Pulmonary artery endothelial cell (primary cell): ENCODE results near the gene BZW1. TPM values are rescaled to one million over a fixed set of nuclear protein-coding genes. Genes with fewer than 3 reads are reported as not detected.

ENCODE experiments used
- DNase-seq: peaks from one replicate; pipeline ENCODE4 v3.0.0-alpha.2; 2011; ENCODE audit warnings: low read depth, low spot score
- total RNA-seq: library from RNA; depleted of rRNA; stranded (reverse); fragments of >200 nt; gene quantifications from 2 replicates; pipeline ENCODE4 v1.2.3, GENCODE V29; 2014

BZW1 gene
- total RNA-seq, 1 donor from 2014 or later = 747 TPM

DNA sequence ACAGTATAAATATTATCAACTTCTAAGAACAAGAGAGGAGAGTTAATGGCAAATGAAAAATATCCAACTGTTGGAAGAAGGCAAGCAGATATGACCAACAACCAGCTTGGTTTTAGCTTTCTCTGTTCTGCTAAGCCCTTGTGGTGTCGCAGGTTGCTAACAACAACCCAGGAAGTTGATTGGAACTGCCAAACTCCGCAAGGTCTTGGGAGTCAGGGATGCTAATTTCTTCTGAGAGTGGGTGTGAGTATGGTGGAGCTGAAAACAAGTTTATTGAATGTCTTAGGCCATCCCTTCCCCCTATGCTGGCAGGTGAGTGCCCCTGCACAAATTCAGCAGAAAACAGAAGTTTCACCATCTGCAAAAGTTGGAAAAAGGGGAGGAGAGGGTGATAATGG is 17.5 kb downstream of the BZW1 start:
- DNase-seq = no peak

DNA sequence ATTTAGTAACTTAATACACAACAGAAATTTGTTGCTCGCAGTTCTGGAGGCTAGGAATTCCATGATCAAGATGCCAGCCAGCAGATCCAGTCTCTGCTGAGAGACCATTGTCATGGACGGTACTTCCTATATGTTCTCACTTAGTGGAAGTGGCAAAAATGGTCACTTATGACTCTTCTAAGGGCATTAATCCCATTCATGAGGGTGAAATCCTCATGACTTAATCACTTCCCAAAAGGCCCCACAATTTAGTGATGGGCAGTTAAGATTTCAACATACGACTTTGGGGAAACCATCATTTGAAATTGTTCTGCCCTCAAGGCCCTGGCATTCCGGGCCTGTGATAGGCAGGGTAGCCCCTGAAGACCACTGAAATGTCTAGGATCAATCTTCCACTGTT is 23.0 kb downstream of the BZW1 start:
- DNase-seq = no peak

DNA sequence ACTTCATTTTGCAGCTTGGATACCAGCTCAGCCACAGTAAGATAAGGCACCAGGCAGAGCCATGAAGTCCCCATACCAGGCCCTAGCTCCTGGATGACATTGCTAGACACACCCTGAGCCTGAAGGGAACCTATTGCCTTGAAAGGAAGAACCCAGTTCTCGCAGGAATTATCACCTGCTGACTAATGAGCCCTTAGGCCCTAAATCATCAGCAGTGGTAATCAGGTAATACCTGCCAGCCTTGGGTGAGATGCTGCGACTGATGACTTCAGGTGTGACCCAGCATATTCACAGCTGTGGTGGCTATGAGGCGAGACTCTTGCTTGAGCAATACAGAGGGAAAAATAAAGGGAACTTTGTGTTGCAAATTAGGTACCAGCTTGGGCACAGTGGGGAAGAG is 27.8 kb downstream of the BZW1 start:
- no peak for DNase-seq

DNA sequence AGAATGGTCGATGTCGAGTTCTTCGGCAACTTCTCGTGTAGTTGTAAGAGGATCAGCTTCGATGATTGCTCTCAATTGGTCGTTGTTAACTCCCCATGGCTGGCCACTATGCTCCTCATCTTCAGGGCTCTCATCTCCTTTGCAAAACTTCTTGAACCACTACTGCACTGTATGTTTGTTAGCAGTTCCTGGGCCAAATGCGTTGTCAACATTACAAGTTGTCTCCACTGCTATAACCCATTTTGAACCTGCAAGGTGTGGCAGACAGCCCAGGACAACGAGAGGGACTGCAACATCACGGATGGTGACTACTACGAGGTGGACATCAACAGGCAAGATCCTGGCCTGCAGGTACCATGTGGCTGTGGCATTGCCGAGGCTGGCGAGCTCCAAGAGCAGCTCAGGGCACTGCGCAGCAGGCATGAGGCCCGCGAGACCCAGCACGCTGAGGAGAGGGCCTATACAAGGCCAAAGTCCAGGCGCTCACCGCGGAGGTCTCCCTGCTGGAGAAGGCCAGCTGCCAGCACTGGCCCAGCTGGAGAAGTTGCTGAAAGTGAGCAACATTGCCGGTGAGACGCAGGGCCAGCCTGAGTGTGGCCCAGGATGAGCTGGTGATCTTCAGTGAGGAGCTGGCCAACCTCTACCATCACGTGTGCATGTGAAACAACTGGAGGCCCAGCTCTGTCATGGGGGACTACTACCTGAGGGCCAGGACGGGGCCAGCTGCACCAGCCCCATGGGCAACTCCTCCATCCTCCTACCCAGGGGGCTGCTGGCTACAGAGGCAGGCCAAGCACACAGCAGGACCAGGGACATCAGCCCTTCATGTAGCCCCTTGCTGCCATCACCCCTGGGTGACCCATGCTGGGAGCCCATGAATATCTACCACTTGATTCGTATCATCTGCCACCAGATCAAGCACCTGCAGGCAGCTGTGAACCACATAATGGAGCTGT is 32.6 kb downstream of the BZW1 start:
- DNase-seq = no peak

DNA sequence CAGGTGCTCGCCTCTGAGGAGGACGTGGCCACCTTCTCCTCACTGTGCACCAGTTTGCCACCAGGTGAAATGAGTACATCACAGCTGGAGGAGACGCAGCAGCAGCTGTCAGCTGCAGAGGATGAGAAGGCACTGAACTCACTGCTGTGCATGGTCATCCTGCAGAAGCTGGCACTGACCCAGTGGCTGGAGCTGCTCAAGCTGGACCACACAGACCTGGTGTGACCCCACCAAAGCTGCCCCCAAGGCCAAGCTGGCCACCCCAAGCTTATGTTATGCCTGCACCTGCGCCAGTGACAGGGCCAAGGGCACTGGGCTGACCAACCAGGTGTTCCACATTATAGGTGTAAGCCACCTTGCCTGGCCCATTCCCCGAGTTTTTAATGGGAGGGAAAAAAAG is 33.5 kb downstream of the BZW1 start:
- DNase-seq = no peak

DNA sequence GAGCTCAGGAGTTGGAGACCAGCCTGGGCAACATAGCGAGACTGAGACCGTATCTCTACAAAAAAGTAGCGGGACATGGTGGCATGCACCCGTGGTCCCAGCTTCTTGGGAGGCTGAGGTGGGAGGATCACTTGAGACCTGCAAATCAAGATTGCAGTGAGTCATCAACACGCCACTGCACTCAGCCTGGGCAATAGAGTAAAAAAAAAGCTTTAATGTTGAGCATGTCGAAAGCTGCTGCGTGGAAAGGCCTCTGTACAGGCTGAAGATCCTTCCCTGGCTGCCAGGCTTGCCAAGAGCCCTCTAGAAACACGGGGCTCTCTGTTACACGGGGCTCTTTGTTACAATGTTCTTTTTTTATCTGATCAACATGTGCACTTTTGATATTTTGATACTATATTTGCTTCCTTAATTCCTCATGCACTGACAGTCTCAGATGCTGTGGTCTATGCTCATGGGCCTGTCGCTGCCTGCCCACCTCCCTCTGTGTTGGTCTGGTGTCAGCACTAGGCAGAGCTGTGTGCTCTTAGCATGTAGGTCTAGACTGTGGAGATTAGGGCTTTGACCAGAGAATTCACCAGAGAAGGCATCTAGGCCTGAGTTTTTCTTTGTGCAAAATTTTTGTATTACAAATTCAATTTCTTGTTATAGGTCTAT is 34.1 kb downstream of the BZW1 start:
- DNase-seq = no peak

DNA sequence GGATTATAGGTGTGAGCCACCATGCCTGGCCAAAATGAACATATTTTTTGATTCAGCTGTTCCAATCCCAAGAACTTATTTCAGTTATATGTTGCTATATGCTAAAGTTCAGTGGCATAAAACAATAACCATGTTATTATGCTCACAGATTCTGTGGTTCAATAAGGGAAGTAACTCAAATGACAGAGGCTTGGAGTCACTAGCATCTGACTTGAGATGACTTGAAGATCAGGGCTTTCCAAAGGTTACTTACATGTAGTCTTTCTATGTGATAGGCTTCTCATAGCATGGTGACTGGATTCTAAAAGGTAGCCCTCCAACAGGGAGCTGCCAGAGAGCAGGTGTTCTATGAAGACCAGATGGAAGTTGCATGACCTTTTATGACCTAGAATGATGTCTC is 35.6 kb downstream of the BZW1 start:
- no peak for DNase-seq

DNA sequence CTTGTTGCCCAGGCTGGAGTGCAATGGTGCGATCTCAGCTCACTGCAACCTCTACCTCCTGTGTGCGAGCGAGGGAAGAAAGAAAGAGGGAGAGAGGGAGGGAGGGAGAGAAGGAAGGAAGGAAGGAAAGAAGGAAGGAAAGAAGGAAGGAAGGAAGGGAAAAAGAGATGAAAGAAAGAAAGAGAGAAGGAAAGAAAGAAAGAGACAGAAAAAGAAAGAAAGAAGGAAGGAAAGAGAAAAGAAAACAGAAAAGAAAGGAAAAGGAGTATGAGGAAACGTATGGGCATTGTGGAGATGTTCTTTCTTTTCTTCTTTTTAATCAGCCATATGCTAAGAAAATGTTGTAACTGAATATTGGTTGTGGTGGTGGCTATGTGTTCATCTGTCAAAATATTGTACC is 36.2 kb downstream of the BZW1 start:
- DNase-seq = no peak

DNA sequence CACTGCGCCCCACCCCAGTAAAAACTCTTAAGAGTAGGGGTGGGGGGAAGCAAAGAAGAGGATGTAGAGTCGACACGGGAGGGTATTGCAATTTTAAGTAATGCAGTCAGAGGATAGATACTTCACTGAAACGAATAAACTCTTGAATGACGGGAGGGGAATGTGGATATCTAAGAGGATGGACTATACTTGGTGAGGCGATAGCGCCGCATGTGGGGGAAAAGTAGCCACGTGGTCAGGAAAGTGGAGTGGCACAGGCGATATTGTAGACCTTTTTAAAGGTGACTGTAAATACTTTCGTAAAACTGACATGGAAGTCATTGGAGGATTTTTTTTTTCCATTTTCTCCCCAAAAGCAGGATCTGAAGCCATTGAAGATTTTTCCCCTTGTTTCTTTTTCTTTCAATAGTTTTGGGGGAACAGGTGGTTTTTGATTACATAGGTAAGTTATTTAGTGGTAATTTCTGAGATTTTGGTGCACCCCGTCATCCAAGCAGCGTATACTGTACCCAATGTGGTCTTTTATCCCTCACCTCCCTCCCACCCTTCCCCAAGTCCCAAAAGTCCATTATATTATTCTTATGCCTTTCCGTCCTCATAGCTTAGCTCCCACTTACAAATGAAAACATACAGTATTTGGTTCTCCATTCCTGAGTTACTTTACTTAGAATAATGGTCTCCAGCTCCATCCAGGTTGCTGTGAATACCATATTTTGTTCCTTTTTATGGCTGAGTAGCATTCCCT is 39.0 kb downstream of the BZW1 start:
- DNase-seq = no peak

DNA sequence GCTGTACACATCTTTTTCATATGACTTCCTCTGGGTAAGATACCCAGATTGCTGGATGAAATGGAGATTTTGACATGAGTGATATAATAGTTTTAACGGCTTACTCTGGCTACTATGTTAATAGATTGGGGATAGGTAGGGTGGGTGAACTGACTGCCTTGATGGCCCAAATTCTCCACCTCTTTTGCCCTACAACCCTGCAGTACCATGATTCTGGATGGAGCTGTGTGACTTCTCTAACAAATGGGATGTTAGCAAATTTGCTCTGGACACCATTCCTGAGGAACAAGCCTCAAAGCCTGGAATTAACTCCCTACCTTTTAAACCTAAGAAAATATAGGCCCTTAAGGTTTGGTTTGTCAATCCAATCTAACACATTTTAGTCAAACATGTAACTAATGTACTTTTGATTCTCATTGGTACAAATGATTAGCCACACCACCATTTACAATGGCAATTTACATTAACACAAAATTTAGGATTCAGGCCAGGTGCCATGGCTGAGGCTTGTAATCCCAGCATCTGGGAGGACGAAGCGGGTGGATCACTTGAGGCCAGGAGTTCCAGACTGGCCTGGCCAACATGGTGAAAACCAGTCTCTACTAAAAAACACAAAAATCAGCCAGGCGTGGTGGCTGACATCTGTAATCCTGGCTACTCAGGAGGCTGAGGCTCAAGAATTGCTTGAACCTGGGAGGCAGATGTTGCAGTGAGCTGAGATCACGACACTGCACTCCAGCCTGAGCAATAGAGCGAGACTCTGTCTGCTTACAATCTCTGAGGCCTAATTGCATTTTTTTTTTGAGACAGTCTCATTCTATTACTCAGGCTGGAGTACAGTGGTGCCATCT is 39.9 kb downstream of the BZW1 start:
- no peak for DNase-seq

DNA sequence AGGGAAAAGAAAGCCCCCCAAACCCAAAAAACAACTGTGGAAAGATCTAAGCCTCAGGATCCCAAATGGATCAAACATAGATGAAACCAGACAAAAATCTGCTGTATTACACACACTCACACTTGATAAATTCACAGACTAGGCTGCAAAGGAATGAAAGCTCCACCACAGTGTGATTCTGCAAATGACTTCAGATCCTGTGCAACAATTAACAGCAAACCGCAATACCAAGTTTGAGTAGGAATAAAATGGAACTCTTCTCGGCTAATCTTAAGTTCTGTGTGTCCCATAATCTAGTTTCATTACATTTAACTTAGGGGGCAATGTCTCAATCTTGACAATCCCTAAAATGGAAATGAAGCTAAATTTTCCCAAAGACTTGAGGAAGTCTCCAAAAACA is 40.9 kb downstream of the BZW1 start:
- no peak for DNase-seq

DNA sequence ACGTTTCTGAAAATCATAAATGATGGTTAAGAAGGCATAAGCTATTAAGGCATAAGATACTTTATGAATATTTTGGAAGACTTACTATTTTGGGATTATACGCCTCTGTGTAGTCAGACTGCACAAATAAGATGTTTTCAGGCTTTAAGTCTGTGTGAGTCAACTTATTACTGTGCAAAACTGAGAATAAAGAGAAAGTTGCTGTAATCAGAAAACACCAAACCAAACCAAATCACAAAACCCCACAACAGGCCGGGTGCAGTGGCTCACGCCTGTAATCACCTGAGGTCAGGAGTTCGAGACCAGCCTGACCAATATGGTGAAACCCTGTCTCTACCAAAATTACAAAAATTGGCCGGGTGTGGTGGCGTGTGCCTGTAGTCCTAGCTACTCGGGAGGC is 45.1 kb downstream of the BZW1 start:
- no peak for DNase-seq

DNA sequence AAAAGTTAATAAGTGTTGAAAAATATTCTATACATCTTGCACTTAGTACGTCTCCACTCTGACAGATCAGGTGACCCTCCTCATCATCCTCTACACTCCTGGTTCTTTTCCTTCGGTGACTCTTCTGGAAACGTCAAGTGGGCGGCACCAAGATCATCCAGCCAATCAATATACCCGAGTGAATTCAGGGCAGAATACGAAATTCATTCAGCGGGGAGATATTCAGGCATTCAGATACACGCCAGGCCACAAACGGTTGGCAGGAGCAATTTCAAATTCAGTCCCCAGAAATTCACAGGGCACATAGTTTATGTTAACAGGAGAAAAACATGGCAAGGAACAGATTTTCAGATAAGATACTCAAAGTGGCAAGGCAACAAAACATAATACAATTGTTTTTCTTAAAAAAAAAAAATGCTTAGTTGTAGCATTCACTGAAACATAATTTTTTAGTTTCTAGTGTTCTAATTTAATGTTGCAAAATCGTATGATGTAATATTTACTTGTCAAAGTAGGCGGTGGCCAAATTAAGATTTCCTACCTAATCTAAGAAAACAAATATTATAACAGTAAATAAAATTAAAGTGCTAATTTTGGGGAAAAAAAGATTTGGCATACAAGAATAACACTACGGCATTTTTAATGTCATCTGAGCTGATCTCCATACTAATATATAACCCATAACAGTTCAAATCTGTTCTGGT is 48.5 kb downstream of the BZW1 start:
- no peak for DNase-seq

DNA sequence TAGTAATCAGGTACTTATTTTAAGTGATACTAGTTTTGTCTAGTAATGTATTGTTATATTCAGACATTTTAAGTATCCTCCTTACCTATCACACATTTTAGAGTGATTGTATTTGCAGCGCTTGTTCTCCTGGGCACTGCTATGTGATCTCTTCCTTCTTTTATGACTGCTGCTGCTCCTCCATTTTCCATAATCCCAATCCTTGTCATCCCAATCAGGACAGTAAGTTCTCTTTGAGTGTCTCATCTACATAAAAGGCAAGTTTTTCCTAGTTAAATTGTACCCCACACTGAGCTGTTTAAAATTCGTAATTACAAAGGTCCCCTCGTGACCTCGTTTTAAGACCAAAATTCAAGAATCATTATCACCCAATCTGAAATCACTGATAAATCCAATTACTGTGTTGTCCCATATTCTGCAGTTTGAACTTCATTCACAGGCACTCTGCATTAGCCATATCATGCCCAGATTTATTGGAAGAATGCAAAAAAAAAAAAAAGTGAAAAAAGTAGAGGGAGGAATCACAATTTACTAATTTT is 50.0 kb downstream of the BZW1 start:
- DNase-seq = no peak

DNA sequence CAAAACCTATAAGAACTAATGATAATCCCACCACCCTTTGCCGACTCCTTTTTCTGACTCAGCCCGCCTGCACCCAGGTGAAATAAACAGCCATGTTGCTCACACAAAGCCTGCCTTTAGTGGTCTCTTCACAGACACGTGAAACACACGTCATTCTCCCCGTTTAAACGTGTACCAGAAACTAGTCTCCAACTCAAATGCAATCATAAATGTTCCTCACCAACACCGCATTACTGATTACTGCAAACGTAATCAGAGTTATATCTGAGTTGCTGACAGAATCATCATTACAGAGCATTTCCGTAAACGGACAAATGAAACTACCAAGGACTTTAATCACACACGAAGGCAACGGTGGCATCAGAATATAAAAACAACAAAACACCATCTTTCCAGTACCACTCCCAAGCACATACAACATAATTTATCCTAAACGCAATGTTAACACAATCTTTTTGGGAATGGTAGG is 50.9 kb downstream of the BZW1 start:
- no peak for DNase-seq

DNA sequence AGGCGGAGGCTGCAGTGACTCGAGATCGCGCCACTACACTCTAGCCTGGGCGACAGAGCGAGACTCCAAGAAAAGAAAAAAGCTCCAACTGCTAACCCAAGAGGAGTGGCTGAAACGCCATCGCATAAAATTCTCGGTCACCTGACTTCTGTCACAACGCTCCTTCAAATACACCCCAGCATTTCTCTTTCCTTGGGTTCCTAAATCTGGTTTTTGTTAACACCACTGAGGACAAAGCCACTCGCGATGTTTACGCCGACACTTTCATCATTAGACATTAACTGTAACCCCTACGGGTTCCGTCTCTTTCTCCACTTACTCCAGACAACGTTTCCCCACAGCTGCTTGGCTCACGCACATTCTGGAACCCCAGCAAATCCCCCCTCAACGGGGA is 52.1 kb downstream of the BZW1 start:
- DNase-seq = no peak

DNA sequence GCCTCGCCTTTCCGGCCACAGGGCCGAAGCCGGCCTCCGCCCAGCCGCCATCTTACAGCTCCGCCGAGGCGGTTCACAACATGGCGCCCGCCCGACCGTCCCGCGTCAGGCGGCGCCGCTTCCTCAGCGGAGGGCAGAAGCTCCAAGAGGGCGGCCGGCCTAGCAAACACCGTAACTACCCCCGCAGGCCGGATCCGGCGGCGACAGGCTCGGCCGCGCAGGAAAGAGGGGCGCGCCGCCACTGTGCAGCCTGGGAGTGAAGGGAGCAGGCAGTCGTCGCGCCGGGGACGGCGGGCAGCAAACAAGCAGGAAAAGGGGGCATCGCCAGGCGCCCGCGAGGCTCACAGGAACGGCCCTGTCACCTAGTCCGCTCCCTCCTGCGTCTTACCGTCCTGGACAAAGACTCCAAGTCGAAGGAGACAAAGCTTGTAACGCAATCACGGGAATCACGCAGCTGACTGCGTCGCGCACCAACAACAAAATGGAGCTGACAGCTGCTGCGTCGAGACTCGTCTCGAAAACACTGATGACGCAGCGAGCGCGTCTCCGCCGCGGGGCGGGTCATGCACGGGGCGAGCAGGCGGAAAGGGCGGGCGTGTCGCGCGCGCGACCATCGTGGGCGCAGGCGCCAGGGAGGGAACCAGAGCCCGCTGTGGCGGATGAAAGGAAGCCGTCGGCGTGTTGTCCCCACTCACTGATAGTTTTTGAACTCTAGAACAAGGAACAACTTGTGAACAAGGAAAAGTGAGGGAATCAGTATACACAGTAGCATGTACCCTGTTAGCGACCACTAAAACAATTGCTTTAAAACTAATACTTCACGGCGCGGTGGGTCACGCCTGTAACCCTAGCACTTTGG is 52.7 kb downstream of the BZW1 start, which contains the start of gene CLK1:
Gene CLK1 (minus strand): TSS at position 483 of the 859 bp plus-strand sequence. CDS start 2,796 bp downstream, outside the sequence.
- DNase-seq = peak; percentile 80

DNA sequence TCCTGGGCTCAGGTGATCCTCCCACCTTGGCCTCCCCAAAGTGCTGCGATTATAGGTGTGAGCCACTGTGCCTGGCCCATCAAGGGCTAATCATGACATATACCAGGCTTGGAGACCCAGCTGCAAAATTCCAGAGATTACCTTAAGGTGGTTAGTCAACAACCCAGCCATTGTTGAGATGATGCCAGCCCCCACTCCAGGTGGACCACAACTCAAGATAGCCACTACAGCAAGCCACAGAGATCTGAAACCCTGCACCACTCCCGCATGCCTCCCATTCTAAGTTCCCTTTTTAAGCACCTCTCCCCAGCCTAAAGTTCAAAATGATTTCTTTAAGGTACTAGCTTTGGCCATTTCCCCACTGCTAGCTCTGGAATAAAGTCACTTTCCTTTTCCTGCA is 57.3 kb downstream of the BZW1 start:
- no peak for DNase-seq

DNA sequence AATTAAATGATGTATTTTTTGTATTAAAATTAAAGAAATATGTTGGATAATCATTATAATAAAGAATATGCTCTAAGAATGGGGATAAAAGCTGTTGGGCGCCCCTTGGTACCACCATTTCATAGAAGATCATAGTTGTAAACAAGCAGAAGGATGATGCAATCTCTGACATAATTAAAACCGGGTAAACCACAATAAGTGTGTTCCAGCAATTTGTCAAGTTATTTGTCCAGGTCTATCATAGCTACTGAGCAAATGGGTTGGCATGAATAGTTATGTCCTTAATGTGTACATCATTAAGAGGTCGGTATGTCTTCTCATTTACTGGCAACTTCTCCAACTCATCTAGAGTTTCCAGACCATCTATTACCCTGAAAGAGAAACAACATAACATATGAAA is 59.4 kb downstream of the BZW1 start:
- no peak for DNase-seq
